Endometrial microvascular endothelial cells (primary cell): ENCODE data around the gene SLC6A3. TPM values are rescaled to one million over a fixed set of nuclear protein-coding genes. Genes with fewer than 3 reads are reported as not detected.

Experiments
- in situ Hi-C: cut with HindIII; loops from 2 replicates; pipeline ENCODE4 v1.10.0; 2017; ENCODE audit warnings: low sequenced_read_pairs, low pct_unique_long_range_greater_than_20kb; ENCODE audit errors: inconsistent ontology term
- total RNA-seq: library from RNA; depleted of rRNA; stranded (reverse); fragments of >200 nt; gene quantifications from one replicate; pipeline ENCODE4 v1.2.3, GENCODE V29; 2015; ENCODE audit errors: inconsistent ontology term

SLC6A3 gene
- total RNA-seq, 1 donor from 2014 or later, result not detected

GRCh38 chr5:1444361-1445189 is 665 bp downstream of the SLC6A3 start:
- in situ Hi-C loops, result no loop called here

GRCh38 chr5:1443991-1444360 is 1.3 kb downstream of the SLC6A3 start:
- in situ Hi-C loops, result no loop called here

- in situ Hi-C loops, result no loop called here
Measured at GRCh38 chr5:1443171-1443570, 2.1 kb downstream of the SLC6A3 start.

DNA sequence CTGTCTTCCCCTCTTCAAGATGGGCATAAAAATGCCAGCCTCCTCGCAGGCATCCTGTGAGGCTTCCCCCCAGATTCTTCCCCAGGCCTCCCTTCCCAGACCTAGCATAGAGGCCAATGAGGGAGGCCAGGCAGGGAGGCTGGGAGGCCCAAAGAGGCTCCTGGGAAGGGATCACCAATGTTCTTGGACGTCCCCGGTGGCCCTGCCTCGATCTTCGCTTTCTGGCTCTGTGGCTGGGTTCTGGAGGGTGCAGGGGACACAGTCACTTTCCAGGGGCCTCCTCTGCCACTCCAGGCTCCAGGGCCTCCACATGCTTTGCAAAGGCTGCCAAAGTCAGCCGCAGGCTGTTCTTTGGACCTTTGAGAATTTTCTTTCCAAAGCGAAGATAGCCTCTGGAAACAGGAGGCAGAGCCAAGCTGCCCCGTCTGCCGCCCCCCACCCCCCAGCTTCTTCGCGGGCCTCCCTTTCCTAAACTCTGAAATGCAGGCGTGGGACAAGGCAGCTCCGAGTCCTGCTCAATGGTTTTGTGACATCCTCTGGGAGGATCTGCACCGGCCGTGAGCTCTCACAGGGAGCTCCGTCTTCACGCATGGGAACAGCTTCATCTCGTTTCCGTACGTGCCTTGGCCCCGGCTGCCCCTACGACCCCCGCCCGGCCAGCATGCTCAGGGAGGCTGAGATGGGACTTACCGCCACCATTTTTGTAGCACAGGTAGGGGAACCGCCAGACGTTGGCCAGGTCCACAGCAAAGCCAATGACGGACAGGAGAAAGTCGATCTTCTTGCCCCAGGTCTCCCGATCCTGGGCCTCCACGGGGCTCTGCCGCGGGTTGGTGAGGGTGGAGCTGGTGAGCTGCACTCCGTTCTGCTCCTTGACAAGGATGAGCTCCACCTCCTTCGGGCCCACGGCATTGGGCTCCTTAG is 2.8 kb downstream of the SLC6A3 start:
- in situ Hi-C loops, result no loop called here

DNA sequence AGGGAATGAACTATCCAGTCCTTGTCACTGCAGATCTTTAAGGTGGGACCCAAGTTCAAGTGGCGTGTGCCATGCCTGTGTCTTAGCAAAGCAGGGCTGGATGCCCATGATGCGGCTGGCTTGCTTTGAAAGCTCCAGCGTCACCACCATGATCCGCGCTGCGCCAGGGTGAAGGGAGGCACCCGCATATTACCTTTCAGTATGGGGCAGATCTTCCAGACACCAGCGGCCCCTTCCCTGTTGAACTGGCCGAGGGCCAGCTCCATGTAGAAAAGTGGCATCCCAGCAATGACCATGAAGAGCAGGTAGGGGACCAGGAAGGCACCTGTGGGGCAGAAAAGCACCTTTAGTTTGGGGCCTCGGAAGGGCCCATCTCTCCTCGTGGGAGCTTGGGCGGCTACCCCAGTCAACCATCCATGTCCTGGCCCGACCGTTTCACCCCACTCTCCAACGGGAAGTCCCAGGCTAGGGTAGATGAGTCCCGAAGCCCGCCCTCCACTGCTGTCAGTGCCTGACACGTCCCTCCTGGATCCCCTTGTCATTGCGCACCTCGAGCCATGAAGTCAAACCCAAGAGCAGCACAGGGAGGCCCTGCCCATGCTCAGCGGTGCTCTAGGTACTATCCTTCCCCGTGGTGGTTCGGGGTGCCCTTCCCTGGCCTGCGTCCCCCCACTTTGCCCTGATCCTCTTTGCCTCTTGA is 3.9 kb downstream of the SLC6A3 start:
- in situ Hi-C loops, result no loop called here

DNA sequence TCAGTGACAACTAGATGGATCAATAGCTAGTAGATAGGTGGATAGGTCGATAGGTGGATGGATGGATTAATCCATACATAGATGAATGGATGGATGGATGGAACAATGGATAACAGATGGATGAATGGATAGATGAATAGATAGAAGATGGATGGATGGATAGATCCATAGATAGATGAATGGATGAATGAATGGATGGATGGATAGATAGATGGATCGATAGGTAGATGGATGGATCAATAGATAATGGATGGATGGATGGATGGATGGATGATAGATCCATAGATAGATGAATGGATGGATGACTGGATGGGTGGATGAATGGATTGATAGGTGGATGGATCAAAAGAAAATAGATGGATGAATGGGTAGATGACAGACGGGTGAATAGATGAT is 5.1 kb downstream of the SLC6A3 start:
- in situ Hi-C loops, result no loop called here

GRCh38 chr5:1439388-1440097 is 5.7 kb downstream of the SLC6A3 start:
- in situ Hi-C loops, result no loop called here

- in situ Hi-C loops, result no loop called here
Measured at GRCh38 chr5:1438871-1439270, 6.4 kb downstream of the SLC6A3 start.

- in situ Hi-C loops, result no loop called here
Measured at GRCh38 chr5:1437876-1438559, 7.2 kb downstream of the SLC6A3 start.

- in situ Hi-C loops, result no loop called here
Measured at GRCh38 chr5:1437226-1437829, 7.9 kb downstream of the SLC6A3 start.

DNA sequence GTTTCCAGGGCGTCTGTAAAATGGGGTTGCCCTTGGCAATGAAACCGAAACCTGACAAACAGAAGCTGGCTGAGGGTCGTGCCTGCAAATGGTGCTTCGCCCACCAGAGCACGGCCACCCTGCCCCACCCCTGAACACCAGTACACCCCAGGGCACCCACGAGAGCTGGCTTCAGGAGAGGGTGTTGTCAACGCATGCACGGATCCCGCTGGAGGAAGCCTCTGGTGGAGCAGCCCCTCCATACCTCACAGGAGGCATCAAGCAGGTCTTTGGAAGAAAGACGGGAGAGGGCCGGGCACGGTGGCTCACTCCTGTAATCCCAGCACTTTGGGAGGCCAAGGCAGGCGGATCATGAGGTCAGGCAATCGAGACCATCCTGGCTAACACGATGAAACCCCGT is 8.6 kb downstream of the SLC6A3 start:
- in situ Hi-C loops, result no loop called here

DNA sequence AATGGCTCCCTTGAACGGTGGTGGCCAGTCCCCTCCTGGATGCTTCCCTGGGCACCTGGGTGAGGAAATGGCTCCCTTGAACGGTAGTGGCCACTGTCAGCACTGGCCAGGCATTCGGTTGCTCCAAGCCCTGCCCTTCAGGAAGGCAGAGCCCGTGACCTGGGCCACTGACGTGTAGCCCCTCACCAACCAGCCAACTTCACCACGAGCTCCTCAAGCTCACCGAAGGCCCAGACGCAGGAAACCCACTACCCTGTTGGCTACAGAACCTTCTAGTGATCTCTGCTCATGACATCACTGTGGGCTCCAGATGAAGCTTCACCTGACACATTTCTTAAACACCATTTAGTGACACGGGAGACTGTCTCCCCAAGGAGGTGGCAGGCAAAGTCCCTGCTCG is 9.2 kb downstream of the SLC6A3 start:
- in situ Hi-C loops, result no loop called here

DNA sequence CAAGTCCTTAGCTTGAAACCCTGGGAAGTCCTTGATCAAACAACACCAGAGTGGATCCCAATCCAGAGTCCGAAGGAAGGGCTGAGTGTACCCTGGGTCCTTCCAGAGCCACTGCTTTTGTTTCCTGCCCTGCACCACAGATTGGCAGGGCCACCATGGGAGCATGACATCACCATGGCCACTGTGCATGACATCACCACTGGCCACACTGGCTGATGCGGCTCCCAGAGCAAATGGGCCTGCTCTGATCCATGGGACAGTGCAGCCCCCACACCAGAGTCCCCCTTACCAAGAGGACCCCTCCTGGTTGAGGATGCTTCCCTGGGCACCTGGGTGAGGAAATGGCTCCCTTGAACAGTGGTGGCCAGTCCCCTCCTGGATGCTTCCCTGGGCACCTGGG is 9.9 kb downstream of the SLC6A3 start:
- in situ Hi-C loops, result no loop called here

DNA sequence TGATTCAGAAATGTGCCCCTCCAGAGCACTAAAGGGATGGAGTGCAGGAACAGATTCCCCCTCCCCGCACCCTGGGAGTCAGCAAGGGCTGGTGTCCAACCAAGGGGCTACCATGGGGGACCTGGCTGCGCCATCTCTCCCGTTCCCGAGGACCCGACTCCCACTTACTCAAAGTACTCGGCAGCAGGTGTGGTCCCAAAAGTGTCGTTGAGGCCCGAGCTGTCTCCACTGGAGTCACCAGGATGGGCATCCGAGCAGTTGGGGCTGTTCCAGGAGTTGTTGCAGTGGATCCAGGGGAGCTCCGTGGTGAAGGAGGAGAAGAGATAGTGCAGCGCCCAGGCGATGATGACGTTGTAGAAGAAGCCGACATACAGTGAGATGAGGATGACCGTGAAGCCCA is 12.9 kb downstream of the SLC6A3 start:
- in situ Hi-C loops, result no loop called here

GRCh38 chr5:1431896-1432295 is 13.3 kb downstream of the SLC6A3 start:
- in situ Hi-C loops, result no loop called here

DNA sequence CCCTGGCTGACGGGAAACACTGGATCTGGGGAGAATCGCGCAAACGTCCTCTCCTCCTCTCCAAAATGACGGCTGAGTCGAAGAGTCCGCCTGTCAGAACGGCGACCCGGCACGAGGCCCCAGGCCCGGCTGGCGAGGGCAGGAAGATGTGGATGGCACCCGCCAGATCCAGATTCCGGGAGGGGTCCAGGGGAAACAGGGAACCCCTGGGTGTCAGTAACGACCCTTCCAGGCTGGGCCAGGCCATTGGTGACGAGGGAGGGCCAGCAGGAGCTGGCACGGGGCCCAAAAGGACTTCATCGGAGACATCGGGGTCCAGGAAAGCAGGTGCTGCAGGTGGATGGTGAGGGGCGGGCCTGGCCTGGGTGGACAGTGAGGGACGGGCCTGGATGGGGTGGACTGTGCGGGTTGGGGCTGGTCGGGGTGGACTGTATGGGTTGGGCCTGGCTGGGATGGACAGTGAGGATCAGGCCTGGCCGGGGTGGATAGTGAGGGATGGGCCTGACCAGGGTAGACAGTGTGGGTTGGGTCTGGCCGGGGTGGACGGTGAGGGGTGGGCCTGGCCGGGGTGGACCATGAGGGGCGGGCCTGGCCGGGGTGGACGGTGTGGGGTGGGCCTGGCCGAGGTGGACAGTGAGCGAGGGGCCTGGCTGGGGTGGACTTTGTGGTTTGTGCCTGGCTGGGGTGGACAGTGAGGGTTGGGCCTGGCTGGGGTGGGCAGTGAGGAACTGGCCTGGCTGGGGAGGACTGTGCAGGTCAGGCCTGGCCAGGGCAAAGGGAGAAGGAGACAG is 14.0 kb downstream of the SLC6A3 start:
- in situ Hi-C loops, result no loop called here

- in situ Hi-C loops, result no loop called here
Measured at GRCh38 chr5:1430121-1430795, 15.0 kb downstream of the SLC6A3 start.
